Mucosa of stomach (tissue), 1 donor: ENCODE results near the gene RFNG.
A peak's percentile ranks its signal among the peaks of the same experiment; 100 is the strongest.

Experiments used
- H3K27me3 ChIP-seq: one replicate; pipeline ENCODE4 v1.7.0; 2013; ENCODE audit warnings: mild to moderate bottlenecking, low read length; ENCODE audit not compliant: control insufficient read depth, insufficient read depth
- H3K36me3 ChIP-seq: one replicate; pipeline ENCODE4 v1.7.0; 2013; ENCODE audit warnings: low read length; ENCODE audit not compliant: control insufficient read depth, insufficient read depth
- H3K4me1 ChIP-seq: one replicate; pipeline ENCODE4 v1.7.0; 2013; ENCODE audit warnings: mild to moderate bottlenecking, low read length; ENCODE audit not compliant: control insufficient read depth, insufficient read depth
- H3K4me3 ChIP-seq: one replicate; pipeline ENCODE4 v1.7.0; 2013; ENCODE audit warnings: low read length
- H3K9ac ChIP-seq: one replicate; pipeline ENCODE4 v1.7.0; 2013; ENCODE audit warnings: mild to moderate bottlenecking, low read length, moderate library complexity
- H3K9me3 ChIP-seq: one replicate; pipeline ENCODE4 v1.7.0; 2013; ENCODE audit warnings: mild to moderate bottlenecking, low read length, moderate library complexity; ENCODE audit not compliant: control insufficient read depth
- donor health status: Pancreatic carcinoma.

RFNG gene

DNA sequence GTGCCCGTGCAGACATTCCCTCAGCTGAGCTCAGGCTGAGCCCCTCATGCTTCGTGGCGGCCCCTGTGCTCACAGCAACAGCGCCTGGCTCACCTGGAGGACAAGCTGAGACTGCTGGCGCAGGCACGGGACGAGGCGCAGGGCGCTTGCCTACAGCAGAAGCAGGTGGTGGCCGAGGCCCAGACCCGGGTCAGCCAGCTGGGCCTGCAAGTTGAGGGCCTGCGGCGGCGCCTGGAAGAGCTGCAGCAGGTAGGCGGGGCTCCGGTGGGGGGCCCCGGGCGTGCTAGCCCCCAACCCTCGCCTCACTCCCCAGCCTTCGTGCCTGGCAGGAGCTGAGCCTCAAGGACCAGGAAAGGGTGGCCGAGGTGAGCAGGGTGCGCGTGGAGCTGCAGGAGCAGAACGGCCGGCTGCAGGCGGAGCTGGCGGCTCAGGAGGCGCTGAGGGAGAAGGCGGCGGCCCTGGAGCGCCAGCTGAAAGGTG lies 21.6 kb downstream of the RFNG start:
- Histone ChIP-seq H3K4me3 (no peak overlapping the region), H3K4me1 (peaks cover 14% of the 10 kb centered on the region), H3K27me3 (no peaks in the 10 kb centered on the region), H3K9me3 (no peaks in the 10 kb centered on the region), H3K9ac (no peak overlapping the region), H3K36me3 (no peaks in the 10 kb centered on the region)

DNA sequence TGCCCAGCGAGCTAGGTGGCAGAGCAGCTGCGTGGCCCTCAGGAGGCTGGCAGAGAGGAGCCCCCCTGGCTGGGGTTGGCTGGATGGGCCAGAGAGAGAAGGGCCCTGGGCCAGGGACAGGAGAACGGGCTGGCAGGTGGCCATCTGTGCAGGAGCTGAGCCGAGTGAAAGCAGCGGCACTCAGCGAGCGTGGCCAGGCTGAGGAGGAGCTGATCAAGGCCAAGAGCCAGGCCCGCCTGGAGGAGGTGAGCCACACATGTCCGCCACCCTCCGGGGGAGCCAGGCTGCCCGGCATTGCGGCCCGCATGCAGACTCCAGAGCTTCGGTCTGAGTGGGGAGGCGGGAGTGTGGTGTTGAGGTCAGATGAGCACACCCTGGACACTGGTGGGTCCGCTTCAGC lies 22.2 kb downstream of the RFNG start:
- Histone ChIP-seq H3K27me3 (no peaks in the 10 kb centered on the region), H3K9ac (no peak overlapping the region), H3K4me1 (peaks cover 16% of the 10 kb centered on the region), H3K36me3 (no peaks in the 10 kb centered on the region), H3K4me3 (no peak overlapping the region), H3K9me3 (no peaks in the 10 kb centered on the region)

DNA sequence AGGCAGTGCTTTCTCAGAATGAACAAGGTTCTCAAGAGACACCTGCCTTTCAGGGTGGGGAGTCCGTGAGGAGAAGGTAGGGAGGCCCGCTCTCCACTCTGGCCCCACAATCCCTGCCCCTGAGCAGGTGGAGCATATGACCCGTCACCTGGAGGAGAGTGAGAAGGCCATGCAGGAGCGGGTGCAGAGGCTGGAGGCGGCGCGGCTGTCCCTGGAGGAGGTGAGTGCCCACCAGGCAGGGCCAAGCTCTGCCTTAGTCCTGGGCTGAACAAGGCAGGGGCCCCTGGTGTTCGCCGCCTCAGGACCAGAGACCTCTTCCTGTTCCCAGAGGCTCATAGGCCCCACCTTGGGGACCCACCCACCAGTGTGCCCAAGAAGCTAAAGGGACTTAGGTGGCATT lies 22.6 kb downstream of the RFNG start:
- Histone ChIP-seq H3K4me3 (no peak overlapping the region), H3K36me3 (no peaks in the 10 kb centered on the region), H3K9ac (no peak overlapping the region), H3K4me1 (peaks cover 20% of the 10 kb centered on the region), H3K27me3 (no peaks in the 10 kb centered on the region), H3K9me3 (no peaks in the 10 kb centered on the region)

GRCh38 chr17:82028246-82028645 lies 23.4 kb downstream of the RFNG start:
- Histone ChIP-seq H3K4me3 (no peak overlapping the region), H3K36me3 (no peaks in the 10 kb centered on the region), H3K27me3 (no peaks in the 10 kb centered on the region), H3K9ac (no peak overlapping the region), H3K9me3 (no peaks in the 10 kb centered on the region), H3K4me1 (peaks cover 23% of the 10 kb centered on the region)

- peaks cover 33% of the 10 kb centered on the region for H3K4me1 ChIP-seq
Observed at GRCh38 chr17:82025401-82026107, 26.1 kb downstream of the RFNG start.

DNA sequence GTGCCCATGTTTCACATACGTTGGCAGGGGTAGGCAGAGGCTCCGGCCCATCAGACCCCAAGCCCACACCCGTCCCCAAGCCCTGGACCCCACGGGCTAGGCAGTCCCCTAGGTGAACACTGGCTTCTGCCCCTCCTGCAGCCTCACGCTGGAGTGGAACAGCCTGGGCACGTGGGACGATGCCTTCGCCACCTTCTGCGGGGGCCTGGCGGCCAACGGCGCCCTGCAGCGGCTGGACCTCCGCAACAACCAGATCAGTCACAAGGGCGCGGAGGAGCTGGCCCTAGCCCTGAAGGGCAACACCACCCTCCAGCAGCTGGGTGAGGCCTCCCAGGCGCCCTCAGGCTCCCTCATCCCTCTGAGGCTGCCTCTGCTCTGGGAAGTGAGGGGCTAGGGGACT lies 26.8 kb downstream of the RFNG start:
- peaks cover 34% of the 10 kb centered on the region for H3K4me1 ChIP-seq
- H3K4me3 ChIP-seq, result no peak overlapping the region
- no peak overlapping the region for H3K9ac ChIP-seq
- no peaks in the 10 kb centered on the region for H3K9me3 ChIP-seq
- H3K27me3 ChIP-seq, result no peaks in the 10 kb centered on the region
- no peaks in the 10 kb centered on the region for H3K36me3 ChIP-seq

More at GRCh38 chr17:82025401-82026107, 26.1 kb downstream of the RFNG start:
- Histone ChIP-seq H3K4me3 (no peak overlapping the region), H3K9me3 (no peaks in the 10 kb centered on the region), H3K36me3 (no peaks in the 10 kb centered on the region), H3K27me3 (no peaks in the 10 kb centered on the region), H3K9ac (no peak overlapping the region)

GRCh38 chr17:82023447-82024241 lies 28.0 kb downstream of the RFNG start:
- Histone ChIP-seq H3K4me3 (peak overlapping the region; percentile 50), H3K9ac (peak overlapping the region; percentile 62), H3K27me3 (no peaks in the 10 kb centered on the region), H3K4me1 (peaks cover 39% of the 10 kb centered on the region), H3K36me3 (no peaks in the 10 kb centered on the region), H3K9me3 (no peaks in the 10 kb centered on the region)

GRCh38 chr17:82022981-82023446 lies 28.6 kb downstream of the RFNG start, which contains the start of gene LRRC45:
Gene LRRC45, plus strand, starts transcription at chr17:82023305. Its CDS starts 339 bp downstream, at chr17:82023644.
- peaks cover 39% of the 10 kb centered on the region for H3K4me1 ChIP-seq
- H3K9ac ChIP-seq, result peak within 1 kb of the TSS; percentile 86
- H3K9me3 ChIP-seq, result no peaks in the 10 kb centered on the region
- no peaks in the 10 kb centered on the region for H3K36me3 ChIP-seq
- H3K27me3 ChIP-seq, result no peaks in the 10 kb centered on the region
- peak within 1 kb of the TSS; percentile 77 for H3K4me3 ChIP-seq

GRCh38 chr17:82022310-82022980 lies 29.2 kb downstream of the RFNG start, which contains the start of gene CENPX:
Gene CENPX, minus strand, starts transcription at chr17:82022878. Its CDS starts 17 bp downstream, at chr17:82022861.
- peaks cover 39% of the 10 kb centered on the region for H3K4me1 ChIP-seq

GRCh38 chr17:82021900-82022309 lies 29.7 kb downstream of the RFNG start:
- no peaks in the 10 kb centered on the region for H3K36me3 ChIP-seq
- peaks cover 39% of the 10 kb centered on the region for H3K4me1 ChIP-seq

More at GRCh38 chr17:82022310-82022980, 29.2 kb downstream of the RFNG start, which contains the start of gene CENPX:
- Histone ChIP-seq H3K4me3 (peak within 1 kb of the TSS; percentile 77), H3K9me3 (no peaks in the 10 kb centered on the region), H3K36me3 (no peaks in the 10 kb centered on the region), H3K9ac (peak within 1 kb of the TSS; percentile 86), H3K27me3 (no peaks in the 10 kb centered on the region)

DNA sequence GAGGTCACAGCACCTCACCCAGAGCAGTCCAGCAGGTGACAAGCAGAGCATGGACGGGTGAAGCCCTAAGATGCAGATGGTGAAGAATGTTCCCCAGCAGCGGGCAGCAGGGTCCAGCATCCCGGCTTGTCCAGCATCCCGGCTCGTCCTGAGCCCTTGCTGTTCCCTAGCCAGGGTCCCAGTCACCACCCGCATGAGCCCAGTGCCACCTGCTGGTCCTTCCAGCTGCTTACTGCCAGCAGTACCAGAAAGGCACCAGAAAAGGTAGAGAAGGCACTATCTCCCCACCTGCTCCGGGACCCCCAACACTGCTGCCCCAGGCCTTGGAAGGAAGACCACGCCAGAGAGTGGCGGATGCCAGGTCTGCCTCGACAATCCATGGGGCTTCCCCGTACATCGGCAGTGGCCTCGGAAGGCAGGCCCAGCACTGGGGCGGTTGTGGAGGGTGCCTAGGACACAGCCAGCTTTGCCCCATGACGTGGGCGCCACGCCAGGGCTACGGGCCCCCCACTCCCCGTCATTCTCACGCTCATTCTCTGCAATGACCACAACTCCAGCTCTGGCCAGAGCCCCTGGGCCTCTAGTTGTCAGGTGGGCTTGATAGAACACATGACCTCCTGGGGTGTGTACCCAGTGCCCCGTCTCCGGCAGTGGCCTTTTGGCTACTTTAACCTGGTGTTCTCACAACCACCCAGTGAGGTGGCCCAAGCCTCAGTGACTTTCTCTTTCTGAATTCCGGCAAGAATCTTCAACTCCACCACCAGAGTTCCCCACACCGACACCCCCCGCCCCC lies 30.3 kb downstream of the RFNG start:
- Histone ChIP-seq H3K9ac (peak overlapping the region; percentile 86), H3K27me3 (no peaks in the 10 kb centered on the region), H3K9me3 (no peaks in the 10 kb centered on the region), H3K36me3 (no peaks in the 10 kb centered on the region), H3K4me1 (peaks cover 39% of the 10 kb centered on the region), H3K4me3 (peak overlapping the region; percentile 77)

More at GRCh38 chr17:82021900-82022309, 29.7 kb downstream of the RFNG start:
- H3K9me3 ChIP-seq, result no peaks in the 10 kb centered on the region
- no peaks in the 10 kb centered on the region for H3K27me3 ChIP-seq
- H3K9ac ChIP-seq, result peak overlapping the region; percentile 86
- peak overlapping the region; percentile 77 for H3K4me3 ChIP-seq
